OCI-LY3 (cell line): ENCODE data around the gene PHKB.

Source experiments
- CTCF ChIP-seq: fragments of 200-600, 300-600 bp; sonication (generic); IDR thresholded peaks from 2 replicates; pipeline ENCODE4 v1.5.1; 2014; ENCODE audit warnings: antibody characterized with exemption, low read length, low read depth
- EZH2phosphoT487 ChIP-seq: fragments of 200-600 bp; shearing (Covaris generic); IDR thresholded peaks from 2 replicates; pipeline ENCODE4 v1.6.1; 2018; ENCODE audit warnings: antibody characterized with exemption, mixed run types, low read depth

- TF ChIP-seq CTCF (no peak), EZH2phosphoT487 (no peak)
Observed at GRCh38 chr16:47657977-47658376, 196.8 kb downstream of the PHKB start.
